NCI-H1092 treated with DMSO at 0.1 percent for 48 hours (cell line): ENCODE data around the gene DGKG.

ENCODE experiments used
- DNase-seq: peaks from one replicate; lab custom pipeline; 2025; lab: John Stamatoyannopoulos, UW

The DGKG gene

GRCh38 chr3:186210852-186211500 lies 151.1 kb downstream of the DGKG start:
- no peak for DNase-seq

GRCh38 chr3:186209810-186210752 lies 152.0 kb downstream of the DGKG start:
- DNase-seq: peak; percentile 67

GRCh38 chr3:186208296-186208989 lies 153.6 kb downstream of the DGKG start:
- no peak for DNase-seq

- DNase-seq: no peak
Observed at GRCh38 chr3:186207515-186207914, 154.5 kb downstream of the DGKG start.

GRCh38 chr3:186200726-186201125 lies 161.3 kb downstream of the DGKG start:
- no peak for DNase-seq

- DNase-seq: no peak
Observed at GRCh38 chr3:186198442-186198841, 163.6 kb downstream of the DGKG start.

- DNase-seq: no peak
Observed at GRCh38 chr3:186194451-186194811, 167.6 kb downstream of the DGKG start.

- DNase-seq: no peak
Observed at GRCh38 chr3:186193534-186194450, 168.2 kb downstream of the DGKG start.

- no peak for DNase-seq
Observed at GRCh38 chr3:186192823-186193222, 169.2 kb downstream of the DGKG start.

- DNase-seq: no peak
Observed at GRCh38 chr3:186189492-186189891, 172.5 kb downstream of the DGKG start.

GRCh38 chr3:186187401-186188275 lies 174.4 kb downstream of the DGKG start:
- no peak for DNase-seq

- DNase-seq: no peak
Observed at GRCh38 chr3:186185194-186185787, 176.7 kb downstream of the DGKG start.

- DNase-seq: no peak
Observed at GRCh38 chr3:186184021-186184420, 178.0 kb downstream of the DGKG start.

- peak; percentile 7 for DNase-seq
Observed at GRCh38 chr3:186182850-186183249, 179.2 kb downstream of the DGKG start.

- no peak for DNase-seq
Observed at GRCh38 chr3:186181901-186182300, 180.1 kb downstream of the DGKG start.

GRCh38 chr3:186180891-186181481 lies 181.0 kb downstream of the DGKG start:
- no peak for DNase-seq

GRCh38 chr3:186180151-186180550 lies 181.9 kb downstream of the DGKG start:
- no peak for DNase-seq

- DNase-seq: no peak
Observed at GRCh38 chr3:186178412-186178811, 183.6 kb downstream of the DGKG start.

- DNase-seq: no peak
Observed at GRCh38 chr3:186176373-186176990, 185.6 kb downstream of the DGKG start.
